ENCODE results near the gene MEG3. TPM values are rescaled to one million over a fixed set of nuclear protein-coding genes. Genes with fewer than 3 reads are reported as not detected.

Gene MEG3
- total RNA-seq, result 7.4 TPM

GRCh38 chr14:100825713-100826331 is at the start of gene MEG3:
Gene MEG3 (plus strand): TSS chr14:100826118.
- ATAC-seq, result no peak

- no peak for ATAC-seq
Observed at GRCh38 chr14:100776681-100777365, 49.1 kb upstream of the MEG3 start.

- no peak for ATAC-seq
Observed at GRCh38 chr14:100777366-100777817, 48.5 kb upstream of the MEG3 start.

- ATAC-seq, result no peak
Observed at GRCh38 chr14:100777818-100778525, 47.9 kb upstream of the MEG3 start.

- ATAC-seq, result no peak
Observed at GRCh38 chr14:100778526-100778882, 47.4 kb upstream of the MEG3 start.

- ATAC-seq, result no peak
Observed at GRCh38 chr14:100778951-100779690, 46.8 kb upstream of the MEG3 start.

- ATAC-seq, result no peak
Observed at GRCh38 chr14:100779691-100780080, 46.2 kb upstream of the MEG3 start.

GRCh38 chr14:100780246-100780645 is 45.7 kb upstream of the MEG3 start:
- no peak for ATAC-seq

- peak; percentile 30 for ATAC-seq
Observed at GRCh38 chr14:100780646-100781355, 45.1 kb upstream of the MEG3 start.

- no peak for ATAC-seq
Observed at GRCh38 chr14:100781952-100782351, 44.0 kb upstream of the MEG3 start.

GRCh38 chr14:100782516-100783320 is 43.2 kb upstream of the MEG3 start:
- no peak for ATAC-seq

GRCh38 chr14:100783630-100784370 is 42.1 kb upstream of the MEG3 start:
- ATAC-seq, result peak; percentile 55

GRCh38 chr14:100784523-100785337 is 41.2 kb upstream of the MEG3 start:
- ATAC-seq, result no peak

- ATAC-seq, result no peak
Observed at GRCh38 chr14:100785338-100785615, 40.6 kb upstream of the MEG3 start.

- no peak for ATAC-seq
Observed at GRCh38 chr14:100785626-100786025, 40.3 kb upstream of the MEG3 start.

- ATAC-seq, result no peak
Observed at GRCh38 chr14:100786131-100786530, 39.8 kb upstream of the MEG3 start.

GRCh38 chr14:100786576-100787219 is 39.2 kb upstream of the MEG3 start:
- ATAC-seq, result no peak

- ATAC-seq, result no peak
Observed at GRCh38 chr14:100787659-100788058, 38.3 kb upstream of the MEG3 start.

- no peak for ATAC-seq
Observed at GRCh38 chr14:100788517-100788916, 37.4 kb upstream of the MEG3 start.

- no peak for ATAC-seq
Observed at GRCh38 chr14:100788942-100789341, 37.0 kb upstream of the MEG3 start.

Data from esophagus mucosa (tissue), 1 donor.